ENCODE data around the gene CRIM1.

The CRIM1 gene

DNA sequence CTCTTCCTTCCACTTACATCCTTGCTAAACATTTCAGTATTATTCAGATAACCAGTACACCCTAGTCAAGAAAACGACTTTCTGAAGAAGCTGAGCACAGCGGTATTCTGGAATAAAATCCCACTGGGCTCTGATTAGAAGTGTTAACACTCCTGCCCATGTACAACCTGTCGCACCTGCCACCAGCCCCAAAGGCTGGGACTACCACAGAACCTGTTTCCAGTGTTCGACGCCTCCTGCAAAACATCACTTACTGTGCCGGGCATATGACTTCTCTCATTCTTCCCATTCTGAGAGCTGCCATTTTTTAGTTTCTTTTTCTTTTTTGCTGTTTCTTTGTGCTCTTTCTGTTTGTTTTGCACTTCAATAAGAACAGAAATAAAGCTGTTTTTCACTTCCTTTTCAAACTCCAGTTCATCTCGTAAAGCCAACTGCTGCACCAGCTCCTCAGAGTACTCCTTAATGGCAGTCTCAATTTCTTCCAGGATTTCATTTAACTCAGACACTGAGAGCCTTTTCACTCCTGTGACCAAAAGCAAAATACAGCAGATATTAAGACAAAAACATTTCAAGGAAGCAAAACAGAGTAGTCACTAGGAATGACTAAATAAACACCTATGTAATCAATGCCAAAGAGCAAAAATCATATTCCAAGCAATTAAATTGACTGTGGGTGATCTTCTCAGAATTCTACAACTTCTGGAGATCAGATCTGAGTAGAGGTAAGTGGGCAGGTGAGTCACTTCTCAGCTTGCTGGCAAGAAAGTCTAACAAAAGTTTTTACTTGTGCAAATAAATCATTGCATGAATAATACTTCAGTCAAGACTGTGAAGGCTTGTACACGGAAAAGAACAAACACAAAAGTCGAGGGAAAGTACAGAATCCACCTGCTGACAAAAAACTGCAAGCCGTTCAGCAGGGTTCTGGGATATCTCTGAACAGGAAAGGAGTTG is 223.0 kb downstream of the CRIM1 start:
- no peak for DNase-seq (ENCODE audit: low read depth)

GRCh38 chr2:36579297-36579664 is 223.7 kb downstream of the CRIM1 start:
- no peak for DNase-seq (ENCODE audit: low read depth)

DNA sequence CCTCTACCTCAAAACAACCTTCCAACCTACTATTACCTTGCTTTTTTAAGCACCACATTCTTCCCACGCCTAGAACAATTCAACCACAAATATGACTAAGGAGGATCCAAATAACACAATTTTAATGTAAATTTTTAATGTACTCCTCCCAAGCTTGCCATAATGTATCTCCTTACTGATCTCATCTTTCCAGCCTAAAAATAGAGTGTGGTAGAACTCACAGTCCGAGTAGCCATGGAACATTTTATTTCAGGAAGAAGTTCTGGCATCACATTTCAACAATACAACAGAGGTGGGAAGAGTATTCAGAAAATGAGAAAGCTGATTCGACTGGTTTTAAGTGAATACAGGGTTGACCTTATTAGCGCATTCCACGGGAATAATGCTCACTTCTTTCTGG is 227.0 kb downstream of the CRIM1 start:
- no peak for DNase-seq (ENCODE audit: low read depth)

- no peak for DNase-seq (ENCODE audit: low read depth)
Measured at GRCh38 chr2:36582951-36583350, 227.4 kb downstream of the CRIM1 start.

- DNase-seq (ENCODE audit: low read depth): no peak
Measured at GRCh38 chr2:36584148-36584794, 228.7 kb downstream of the CRIM1 start.

GRCh38 chr2:36586672-36587071 is 231.1 kb downstream of the CRIM1 start:
- DNase-seq (ENCODE audit: low read depth): no peak

- DNase-seq (ENCODE audit: low read depth): no peak
Measured at GRCh38 chr2:36587101-36587500, 231.5 kb downstream of the CRIM1 start.

- DNase-seq (ENCODE audit: low read depth): no peak
Measured at GRCh38 chr2:36587556-36587955, 232.0 kb downstream of the CRIM1 start.

- DNase-seq (ENCODE audit: low read depth): no peak
Measured at GRCh38 chr2:36589230-36589630, 233.7 kb downstream of the CRIM1 start.

DNA sequence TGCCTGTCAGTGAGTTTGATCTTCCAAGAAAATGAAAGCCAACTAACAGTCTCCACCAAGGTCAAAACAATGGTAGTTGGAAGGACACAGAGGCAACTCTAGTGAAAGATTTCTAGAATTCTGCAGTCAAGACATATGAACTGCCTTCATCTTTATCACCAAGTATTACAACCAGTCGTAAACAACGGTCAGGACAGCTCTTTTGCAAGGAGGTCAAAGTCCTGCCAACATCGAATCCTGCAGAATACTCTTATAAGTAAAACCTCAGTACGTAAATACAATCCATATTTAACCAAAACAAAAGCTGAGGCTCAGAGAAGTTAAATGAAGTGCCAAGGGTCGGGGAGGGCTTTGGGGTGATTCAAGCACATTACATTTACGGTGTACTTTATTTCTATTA is 239.3 kb downstream of the CRIM1 start:
- no peak for DNase-seq (ENCODE audit: low read depth)

DNA sequence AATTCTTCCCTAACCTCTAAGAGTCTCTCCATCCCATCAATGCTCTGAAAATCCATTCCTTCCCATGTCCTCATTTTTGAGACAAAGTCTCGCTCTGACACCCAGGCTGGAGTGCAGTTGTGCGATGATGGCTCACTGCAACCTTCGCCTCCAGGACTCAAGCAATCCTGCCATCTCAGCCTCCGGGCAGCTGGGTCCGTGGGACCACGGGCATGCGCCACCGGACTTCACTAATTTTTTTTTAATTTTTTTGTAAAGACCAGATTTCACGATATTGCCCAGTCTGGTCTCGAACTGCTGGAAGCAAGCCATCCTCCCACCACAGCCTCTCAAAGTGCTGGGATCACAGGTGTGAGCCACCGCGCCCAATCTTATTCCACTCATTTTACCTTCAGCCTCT is 240.8 kb downstream of the CRIM1 start:
- no peak for DNase-seq (ENCODE audit: low read depth)

DNA sequence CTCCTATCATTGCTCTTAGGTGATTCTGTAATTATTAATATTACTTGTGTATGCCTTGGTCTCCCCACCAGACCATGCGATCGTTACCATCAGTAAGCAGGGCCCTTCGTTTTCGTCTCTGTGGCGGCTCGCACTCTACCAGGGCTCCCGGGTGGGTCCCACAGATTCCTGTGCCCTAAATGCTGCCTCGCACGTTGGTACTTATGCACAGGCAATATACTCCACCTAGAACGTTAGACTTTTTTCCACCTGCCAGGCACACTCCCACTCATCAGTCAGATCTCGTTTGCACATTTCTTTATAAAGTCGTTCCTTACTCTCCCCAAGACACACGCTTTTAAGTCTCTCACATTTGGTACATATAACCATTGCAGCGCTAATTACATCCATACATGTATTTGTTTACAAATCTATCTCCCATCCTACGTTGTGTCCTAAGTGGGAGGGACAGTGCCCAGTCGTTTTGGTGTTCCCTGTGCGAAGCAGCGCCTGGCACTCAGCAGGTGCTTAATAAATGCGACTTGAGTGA is 241.5 kb downstream of the CRIM1 start:
- DNase-seq (ENCODE audit: low read depth): no peak

DNA sequence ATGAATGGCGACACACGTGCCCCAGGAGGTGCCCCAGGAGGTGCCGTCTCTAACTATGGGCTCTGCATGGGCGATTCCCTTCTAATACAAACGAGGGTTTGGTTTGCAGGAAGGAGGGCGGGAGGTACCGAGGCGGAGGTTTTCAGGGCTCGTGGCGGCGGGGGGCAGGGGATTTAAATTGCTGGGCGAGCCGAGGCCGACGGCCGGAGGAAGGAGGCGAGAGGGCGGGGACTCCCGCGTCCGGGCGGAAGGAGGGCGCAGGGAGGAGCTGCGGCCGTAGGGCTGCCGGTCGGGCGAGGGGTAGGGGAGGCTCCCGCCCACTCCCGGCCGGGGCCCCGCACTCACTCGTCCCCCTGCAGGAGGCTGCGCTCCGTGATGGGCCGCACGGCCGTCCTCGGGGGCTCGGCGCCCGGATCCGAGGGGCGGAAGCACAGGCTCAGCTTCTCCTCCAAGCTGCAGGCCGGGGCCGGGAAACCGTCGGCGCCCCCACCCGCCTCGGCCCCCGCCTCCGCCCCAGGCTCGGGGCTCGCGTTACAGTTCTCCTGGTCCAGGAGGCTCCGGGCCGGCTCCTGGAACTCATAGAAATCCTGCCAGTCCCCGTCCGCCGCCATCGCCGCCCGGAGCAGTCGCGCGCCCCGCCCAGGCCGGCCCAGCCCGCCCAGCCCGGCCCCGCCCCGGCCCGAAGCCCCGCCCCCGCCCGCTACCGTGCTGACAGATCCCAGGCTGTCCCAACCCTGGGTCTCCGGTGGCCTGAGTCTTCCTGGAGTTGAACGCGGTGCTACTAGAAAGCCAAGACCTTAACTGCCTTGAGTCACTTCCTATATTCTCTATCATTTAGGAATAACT is 242.2 kb downstream of the CRIM1 start, which contains the start of gene FEZ2:
FEZ2 (minus strand) TSS at position 637 of the 846 bp plus-strand sequence; CDS start at position 611, 26 bp downstream.
- peak; percentile 86 for DNase-seq (ENCODE audit: low read depth)
